Activated CD4-positive, alpha-beta memory T cell treated with anti-CD3 and anti-CD28 coated beads, Interleukin-2, amount 10 ng/mL, durations not matched to agents 7 days and 5 days (primary cell): ENCODE results near the gene STK16. TPM values are rescaled to one million over a fixed set of nuclear protein-coding genes. Genes with fewer than 3 reads are reported as not detected.
A peak's percentile ranks its signal among the peaks of the same experiment; 100 is the strongest.
"Not testable (repeated sequence)": the region's sequence is repeated elsewhere in the genome, so short reads cannot be mapped to it uniquely, and the experiment has no call there.

Source experiments
- CTCF ChIA-PET: fragments of 350-600 bp; sonication (Branson Sonifier 250); formaldehyde crosslinking; loops from one replicate; lab custom pipeline; 2021; ENCODE audit warnings: antibody characterized with exemption, inconsistent platforms; lab: Charles Lee
- POLR2A ChIA-PET: fragments of 350-600 bp; sonication (Branson Sonifier 250); formaldehyde crosslinking; loops from one replicate; lab custom pipeline; 2021; ENCODE audit warnings: antibody characterized with exemption; lab: Charles Lee
- DNase-seq: peaks from one replicate; pipeline ENCODE4 v3.0.0-alpha.2; 2020
- H3K27ac Mint-ChIP-seq: one replicate; pipeline ENCODE4 v1.8.0; 2021; ENCODE audit warnings: mild to moderate bottlenecking, mixed read lengths
- H3K27me3 Mint-ChIP-seq: one replicate; pipeline ENCODE4 v1.8.0; 2021; ENCODE audit warnings: mixed read lengths
- H3K36me3 Mint-ChIP-seq: one replicate; pipeline ENCODE4 v1.8.0; 2021; ENCODE audit warnings: low read depth, mixed read lengths
- H3K4me1 Mint-ChIP-seq: one replicate; pipeline ENCODE4 v1.8.0; 2021; ENCODE audit warnings: mixed read lengths
- H3K4me3 Mint-ChIP-seq: one replicate; pipeline ENCODE4 v1.8.0; 2021; ENCODE audit warnings: mild to moderate bottlenecking, mixed read lengths
- H3K9me3 Mint-ChIP-seq: one replicate; pipeline ENCODE4 v1.8.0; 2021; ENCODE audit warnings: mixed read lengths
- total RNA-seq, 2 experiments: library from RNA; stranded (reverse); gene quantifications; one replicate each; pipeline ENCODE4 v1.2.3, GENCODE V29; 2021

Gene STK16
- 10 to 100 TPM; 41.6 to 42.3 TPM for total RNA-seq

GRCh38 chr2:219245148-219245898, at the start of gene STK16, which contains the start of gene GLB1L:
STK16 (plus strand) TSS chr2:219245479; CDS start chr2:219246000, 521 bp downstream.
GLB1L (minus strand) TSS chr2:219245444; CDS start chr2:219243573, 1,871 bp downstream.
- H3K9me3 Mint-ChIP-seq = no peaks in the 10 kb centered on the region
- no peaks in the 10 kb centered on the region for H3K27me3 Mint-ChIP-seq
- peak; percentile 92 for DNase-seq
- H3K27ac Mint-ChIP-seq = peak within 1 kb of the TSS; percentile 81
- H3K4me3 Mint-ChIP-seq = peak within 1 kb of the TSS; percentile 100
- peaks cover 66% of the 10 kb centered on the region for H3K4me1 Mint-ChIP-seq
- H3K36me3 Mint-ChIP-seq = peaks cover 42% of the 10 kb centered on the region
- POLR2A ChIA-PET = interaction anchor here (0.6 to 15.2 kb wide), 18 partner anchors 9 to 142 kb away, joined by 3 to 425 read pairs (median 4); partner anchors contain the start of genes ABCB6, ANKZF1, ATG9A and CNPPD1
- CTCF ChIA-PET = interaction anchor here (0.9 to 3.7 kb wide), 15 partner anchors 9 to 351 kb away, joined by 3 to 32 read pairs (median 4); partner anchors contain the start of genes ANKZF1, ATG9A, CNPPD1 and DNAJB2

GRCh38 chr2:219197388-219197787, 47.9 kb upstream of the STK16 start:
- Mint-ChIP-seq H3K36me3 (no peaks in the 10 kb centered on the region), H3K4me3 (no peak overlapping the region), H3K9me3 (no peaks in the 10 kb centered on the region), H3K27ac (no peak overlapping the region), H3K4me1 (peaks cover 5% of the 10 kb centered on the region), H3K27me3 (peaks cover 17% of the 10 kb centered on the region)
- no peak for DNase-seq
- CTCF ChIA-PET = interaction anchor here (0.7 to 1.8 kb wide), 4 partner anchors 21 to 98 kb away, joined by 3 to 5 read pairs (median 4); partner anchors contain the start of gene CNPPD1
- POLR2A ChIA-PET = interaction anchor here (1.0 to 4.9 kb wide), 3 partner anchors 9 to 21 kb away, joined by 3 to 21 read pairs (median 6); partner anchors contain the start of genes CNPPD1 and ZFAND2B

GRCh38 chr2:219198974-219199373, 46.3 kb upstream of the STK16 start:
- Mint-ChIP-seq H3K27me3 (peaks cover 17% of the 10 kb centered on the region), H3K4me1 (peaks cover 5% of the 10 kb centered on the region), H3K4me3 (no peak overlapping the region), H3K36me3 (no peaks in the 10 kb centered on the region), H3K27ac (no peak overlapping the region), H3K9me3 (peaks cover 3% of the 10 kb centered on the region)
- DNase-seq = no peak
- ChIA-PET POLR2A (interaction anchor here (0.9 to 1.1 kb wide), 3 partner anchors 18 to 55 kb away, joined by 3 read pairs; partner anchors contain the start of genes CNPPD1 and TUBA4A), CTCF (interaction anchor here (1.6 kb wide), 1 partner anchor 96 kb away, joined by 3 read pairs; no protein-coding TSS in a partner anchor)

GRCh38 chr2:219199470-219200211, 45.6 kb upstream of the STK16 start:
- peaks cover 5% of the 10 kb centered on the region for H3K4me1 Mint-ChIP-seq
- H3K36me3 Mint-ChIP-seq = peaks cover 3% of the 10 kb centered on the region
- peaks cover 7% of the 10 kb centered on the region for H3K9me3 Mint-ChIP-seq
- ChIA-PET CTCF (interaction anchor here (1.6 kb wide), 1 partner anchor 95 kb away, joined by 3 read pairs; no protein-coding TSS in a partner anchor), POLR2A (interaction anchor here (0.9 to 1.5 kb wide), 5 partner anchors 18 to 54 kb away, joined by 3 to 4 read pairs (median 3); partner anchors contain the start of genes CNPPD1 and TUBA4A)
- no peak for DNase-seq
- no peak overlapping the region for H3K4me3 Mint-ChIP-seq
- peaks cover 17% of the 10 kb centered on the region for H3K27me3 Mint-ChIP-seq
- no peak overlapping the region for H3K27ac Mint-ChIP-seq

GRCh38 chr2:219200502-219201326, 44.6 kb upstream of the STK16 start:
- peaks cover 14% of the 10 kb centered on the region for H3K27me3 Mint-ChIP-seq
- not testable (repeated sequence) for DNase-seq, H3K36me3 Mint-ChIP-seq, H3K4me1 Mint-ChIP-seq, H3K9me3 Mint-ChIP-seq
- H3K27ac Mint-ChIP-seq = peak overlapping the region; percentile 68
- peak overlapping the region; percentile 34 for H3K4me3 Mint-ChIP-seq
- ChIA-PET POLR2A (interaction anchor here (0.9 to 1.5 kb wide), 3 partner anchors 19 to 44 kb away, joined by 3 to 4 read pairs (median 3); partner anchors contain the start of genes GLB1L and STK16), CTCF (interaction anchor here (0.7 to 1.6 kb wide), 2 partner anchors 11 to 94 kb away, joined by 3 read pairs; no protein-coding TSS in a partner anchor)

- CTCF ChIA-PET, H3K9me3 Mint-ChIP-seq, H3K4me3 Mint-ChIP-seq, H3K36me3 Mint-ChIP-seq, H3K27ac Mint-ChIP-seq, H3K4me1 Mint-ChIP-seq, DNase-seq: not testable (repeated sequence)
- POLR2A ChIA-PET = interaction anchor here (1.5 kb wide), 1 partner anchor 22 kb away, joined by 4 read pairs; no protein-coding TSS in a partner anchor
- H3K27me3 Mint-ChIP-seq = peaks cover 14% of the 10 kb centered on the region
Measured at GRCh38 chr2:219201331-219201730, 43.9 kb upstream of the STK16 start.

- Mint-ChIP-seq H3K27ac (no peak overlapping the region), H3K36me3 (peaks cover 17% of the 10 kb centered on the region), H3K4me3 (no peak overlapping the region), H3K27me3 (peaks cover 3% of the 10 kb centered on the region), H3K9me3 (peaks cover 7% of the 10 kb centered on the region), H3K4me1 (peaks cover 37% of the 10 kb centered on the region)
- ChIA-PET CTCF (interaction anchor here (0.7 to 4.1 kb wide), 6 partner anchors 12 to 184 kb away, joined by 3 to 18 read pairs (median 4); no protein-coding TSS in a partner anchor), POLR2A (interaction anchor here (0.7 to 1.0 kb wide), 2 partner anchors 22 to 50 kb away, joined by 3 read pairs; partner anchors contain the start of gene TUBA4A)
- DNase-seq = no peak
Measured at GRCh38 chr2:219204425-219205164, 40.7 kb upstream of the STK16 start.

GRCh38 chr2:219205165-219205538, 40.1 kb upstream of the STK16 start:
- ChIA-PET POLR2A (interaction anchor here (1.2 to 5.0 kb wide), 7 partner anchors 10 to 392 kb away, joined by 3 to 160 read pairs (median 17); partner anchors contain the start of genes ABCB6, ANKZF1, ATG9A and CNPPD1), CTCF (interaction anchor here (1.5 to 4.1 kb wide), 5 partner anchors 12 to 90 kb away, joined by 3 to 18 read pairs (median 7); partner anchors contain the start of genes DNAJB2 and NHEJ1)
- peaks cover 7% of the 10 kb centered on the region for H3K9me3 Mint-ChIP-seq
- DNase-seq = no peak
- H3K27me3 Mint-ChIP-seq = peaks cover 3% of the 10 kb centered on the region
- H3K36me3 Mint-ChIP-seq = peaks cover 21% of the 10 kb centered on the region
- H3K4me3 Mint-ChIP-seq = no peak overlapping the region
- peaks cover 42% of the 10 kb centered on the region for H3K4me1 Mint-ChIP-seq
- H3K27ac Mint-ChIP-seq = no peak overlapping the region

GRCh38 chr2:219205981-219206327, 39.3 kb upstream of the STK16 start:
- POLR2A ChIA-PET = interaction anchor here (0.7 to 5.0 kb wide), 18 partner anchors 9 to 391 kb away, joined by 3 to 160 read pairs (median 8); partner anchors contain the start of genes ABCB6, ANKZF1, ATG9A and CNPPD1
- peaks cover 21% of the 10 kb centered on the region for H3K36me3 Mint-ChIP-seq
- H3K27ac Mint-ChIP-seq = peak overlapping the region; percentile 87

GRCh38 chr2:219206328-219207133, 38.7 kb upstream of the STK16 start, which contains the start of gene ZFAND2B:
ZFAND2B (plus strand) TSS chr2:219206782; CDS start chr2:219206988, 206 bp downstream.
- H3K27me3 Mint-ChIP-seq = no peaks in the 10 kb centered on the region
- H3K9me3 Mint-ChIP-seq = peaks cover 7% of the 10 kb centered on the region
- POLR2A ChIA-PET = interaction anchor here (0.7 to 5.0 kb wide), 21 partner anchors 9 to 391 kb away, joined by 3 to 160 read pairs (median 7); partner anchors contain the start of genes ABCB6, ANKZF1, ATG9A and CNPPD1
- H3K27ac Mint-ChIP-seq = peak within 1 kb of the TSS; percentile 88
- peaks cover 27% of the 10 kb centered on the region for H3K36me3 Mint-ChIP-seq
- CTCF ChIA-PET = interaction anchor here (0.5 to 4.1 kb wide), 19 partner anchors 10 to 547 kb away, joined by 3 to 18 read pairs (median 5); partner anchors contain the start of genes ABCB6, CNPPD1, DNAJB2 and NHEJ1
- peak within 1 kb of the TSS; percentile 79 for H3K4me3 Mint-ChIP-seq
- H3K4me1 Mint-ChIP-seq = peaks cover 52% of the 10 kb centered on the region
- DNase-seq = peak; percentile 96

More at GRCh38 chr2:219205981-219206327, 39.3 kb upstream of the STK16 start:
- H3K4me3 Mint-ChIP-seq = peak overlapping the region; percentile 79
- no peaks in the 10 kb centered on the region for H3K27me3 Mint-ChIP-seq
- no peak for DNase-seq
- CTCF ChIA-PET = interaction anchor here (0.7 to 4.1 kb wide), 18 partner anchors 11 to 324 kb away, joined by 3 to 18 read pairs (median 6); partner anchors contain the start of genes ABCB6, CNPPD1, DNAJB2 and NHEJ1
- peaks cover 46% of the 10 kb centered on the region for H3K4me1 Mint-ChIP-seq
- H3K9me3 Mint-ChIP-seq = peaks cover 7% of the 10 kb centered on the region
